MM.1S (cell line): ENCODE measurements around the gene LRPPRC.
"Not testable (repeated sequence)": the region's sequence is repeated elsewhere in the genome, so short reads cannot be mapped to it uniquely, and the experiment has no call there.

Experiments
- DNase-seq: peaks from one replicate; pipeline ENCODE4 v3.0.0-alpha.2; 2015
- H2AFZ ChIP-seq: fragments of 300-600 bp; sonication (generic); 2 replicates; pipeline ENCODE4 v1.6.0; 2016; ENCODE audit warnings: antibody characterized with exemption, low read length
- H3F3A ChIP-seq: fragments of 300-600 bp; sonication (generic); 2 replicates; pipeline ENCODE4 v1.6.1; 2016; ENCODE audit warnings: mild to moderate bottlenecking, antibody characterized with exemption, low read length, moderate library complexity, mixed read lengths; ENCODE audit not compliant: insufficient read depth
- H3K27ac ChIP-seq: fragments of 300-600 bp; sonication (generic); 2 replicates; pipeline ENCODE4 v1.5.1; 2016; ENCODE audit warnings: mild to moderate bottlenecking, low read length
- H3K27me3 ChIP-seq: fragments of 300-600 bp; sonication (generic); replicated peaks from 2 replicates; pipeline ENCODE4 v1.6.0; 2016; ENCODE audit warnings: low read length; ENCODE audit not compliant: insufficient read depth
- H3K36me3 ChIP-seq: fragments of 300-600 bp; sonication (generic); replicated peaks from 2 replicates; pipeline ENCODE4 v1.6.1; 2016; ENCODE audit warnings: mild to moderate bottlenecking, low read length, mixed read lengths; ENCODE audit not compliant: insufficient read depth
- H3K4me1 ChIP-seq: fragments of 300-600 bp; sonication (generic); 2 replicates; pipeline ENCODE4 v1.6.1; 2016; ENCODE audit warnings: low read length, mixed read lengths
- H3K4me2 ChIP-seq: fragments of 300-600 bp; sonication (generic); 2 replicates; pipeline ENCODE4 v1.6.0; 2016; ENCODE audit warnings: low read depth, low read length
- H3K4me3 ChIP-seq: fragments of 300-600 bp; sonication (generic); 2 replicates; pipeline ENCODE4 v1.5.1; 2016; ENCODE audit warnings: low read length, mixed read lengths
- H3K79me2 ChIP-seq: fragments of 300-600 bp; sonication (generic); 2 replicates; pipeline ENCODE4 v1.6.1; 2016; ENCODE audit warnings: mixed run types, low read length, mixed read lengths
- H3K9ac ChIP-seq: fragments of 300-600 bp; sonication (generic); 2 replicates; pipeline ENCODE4 v1.6.1; 2016; ENCODE audit warnings: low read length, mixed read lengths
- H3K9me2 ChIP-seq: fragments of 300-600 bp; sonication (generic); replicated peaks from 2 replicates; pipeline ENCODE4 v1.6.1; 2016; ENCODE audit warnings: mild to moderate bottlenecking, low read length, mixed read lengths; ENCODE audit not compliant: insufficient read depth
- H3K9me3 ChIP-seq: fragments of 300-600 bp; sonication (generic); replicated peaks from 2 replicates; pipeline ENCODE4 v1.6.1; 2016; ENCODE audit warnings: mild to moderate bottlenecking, low read length, mixed read lengths; ENCODE audit not compliant: insufficient read depth
- H4K20me1 ChIP-seq: fragments of 300-600 bp; sonication (generic); 2 replicates; pipeline ENCODE4 v1.6.1; 2016; ENCODE audit warnings: mild to moderate bottlenecking, low read length, moderate library complexity, mixed read lengths; ENCODE audit not compliant: insufficient read depth
- CTCF ChIP-seq: fragments of 300-600 bp; sonication (generic); IDR thresholded peaks from 2 replicates; pipeline ENCODE4 v1.5.1; 2016; ENCODE audit warnings: antibody characterized with exemption, low read length, mixed read lengths
- EZH2 ChIP-seq: fragments of 300-600 bp; sonication (generic); optimal IDR thresholded peaks from 2 replicates; pipeline ENCODE3; 2017; ENCODE audit warnings: low read depth, mild to moderate bottlenecking, antibody characterized with exemption, low read length, mixed read lengths
- EZH2phosphoT487 ChIP-seq: fragments of 300-600 bp; sonication (generic); IDR thresholded peaks from 2 replicates; pipeline ENCODE4 v1.6.1; 2018; ENCODE audit warnings: antibody characterized with exemption, low read length

Gene LRPPRC

DNA sequence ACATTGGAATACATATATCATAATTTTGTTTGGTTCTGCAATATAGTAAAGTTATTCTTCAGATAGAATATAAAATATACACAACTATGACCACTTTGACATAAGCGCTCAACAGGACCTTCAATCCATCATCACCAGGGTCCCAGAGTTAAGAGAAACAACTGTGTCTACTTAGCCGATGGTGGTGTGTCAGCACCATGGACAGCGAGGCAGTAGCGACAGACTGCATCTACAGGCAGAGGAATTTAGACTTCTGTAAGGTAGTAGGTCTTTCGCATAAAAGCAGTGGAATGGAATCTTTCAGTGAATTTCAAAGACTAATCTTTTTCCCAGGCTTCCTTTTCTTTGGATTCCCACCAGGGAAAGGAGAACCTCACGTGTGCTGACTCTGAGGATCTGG is 20.5 kb upstream of the LRPPRC start:
- Histone ChIP-seq H3K27me3 (no peaks in the 10 kb centered on the region), H3K9ac (no peak overlapping the region), H3K4me3 (no peak overlapping the region), H4K20me1 (no peaks in the 10 kb centered on the region), H3K4me2 (no peak overlapping the region), H3K27ac (no peak overlapping the region), H3K4me1 (no peaks in the 10 kb centered on the region), H3K9me2 (no peaks in the 10 kb centered on the region), H3F3A (no peaks in the 10 kb centered on the region), H3K9me3 (no peaks in the 10 kb centered on the region), H2AFZ (no peak overlapping the region), H3K36me3 (no peaks in the 10 kb centered on the region), H3K79me2 (no peaks in the 10 kb centered on the region)
- TF ChIP-seq CTCF (no peak), EZH2phosphoT487 (no peak), EZH2 (no peak)
- DNase-seq: peak; percentile 40

DNA sequence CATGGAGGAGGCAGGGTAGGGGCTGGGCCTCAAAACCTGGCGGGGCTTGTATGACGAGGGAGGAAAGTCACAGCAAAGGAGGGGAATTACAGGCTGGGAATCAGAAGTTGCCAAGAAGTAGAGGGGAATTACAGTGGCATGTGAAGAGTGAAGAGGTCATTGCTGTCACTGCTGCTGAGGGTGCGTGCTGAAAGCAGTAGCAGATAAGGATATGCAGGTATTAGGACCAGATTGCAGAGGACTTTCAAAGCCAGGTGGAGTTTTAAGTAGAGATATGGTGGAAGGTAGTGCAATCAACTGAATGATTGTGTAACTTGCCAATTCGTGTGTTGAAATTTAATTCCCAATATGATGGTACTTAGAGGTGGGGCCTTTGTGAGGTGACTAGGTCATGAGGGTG is 19.4 kb upstream of the LRPPRC start:
- H3K27me3 ChIP-seq: no peaks in the 10 kb centered on the region
- H3F3A ChIP-seq: no peaks in the 10 kb centered on the region
- H4K20me1 ChIP-seq: no peaks in the 10 kb centered on the region

DNA sequence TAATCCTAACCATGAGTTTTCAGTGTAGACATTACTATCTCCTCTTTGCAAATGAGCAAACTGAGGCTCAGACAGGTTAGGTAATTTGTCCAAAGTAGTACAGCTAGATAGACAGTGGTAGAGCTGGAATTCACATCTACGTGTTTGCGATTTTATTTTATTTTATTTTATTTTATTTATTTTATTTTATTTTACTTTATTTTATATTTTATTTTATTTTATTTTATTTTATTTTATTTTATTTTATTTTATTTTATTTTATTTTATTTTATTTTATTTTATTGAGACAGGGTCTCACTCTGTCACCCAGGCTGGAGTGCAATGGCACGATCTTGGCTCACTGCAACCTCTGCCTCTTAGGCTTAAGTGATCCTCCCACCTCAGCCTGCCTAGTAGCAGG is 17.4 kb upstream of the LRPPRC start:
- not testable (repeated sequence) for H2AFZ ChIP-seq

More for the DNA sequence above, 19.4 kb upstream of the LRPPRC start:
- Histone ChIP-seq H3K4me2 (no peak overlapping the region), H3K27ac (no peak overlapping the region), H3K4me1 (no peaks in the 10 kb centered on the region), H3K9ac (no peak overlapping the region), H3K4me3 (no peak overlapping the region), H3K9me3 (no peaks in the 10 kb centered on the region), H2AFZ (no peak overlapping the region), H3K36me3 (no peaks in the 10 kb centered on the region), H3K79me2 (no peaks in the 10 kb centered on the region), H3K9me2 (no peaks in the 10 kb centered on the region)
- TF ChIP-seq EZH2phosphoT487 (no peak), EZH2 (no peak), CTCF (no peak)
- no peak for DNase-seq

GRCh38 chr2:44010266-44010665 is 14.5 kb upstream of the LRPPRC start:
- Histone ChIP-seq H3K36me3 (no peaks in the 10 kb centered on the region), H3K9me3 (no peaks in the 10 kb centered on the region), H3K79me2 (no peaks in the 10 kb centered on the region), H4K20me1 (no peaks in the 10 kb centered on the region), H3K4me3 (no peak overlapping the region), H3F3A (no peaks in the 10 kb centered on the region), H3K9ac (no peak overlapping the region), H3K9me2 (no peaks in the 10 kb centered on the region), H3K4me1 (no peaks in the 10 kb centered on the region), H3K4me2 (no peak overlapping the region), H2AFZ (no peak overlapping the region), H3K27ac (no peak overlapping the region), H3K27me3 (no peaks in the 10 kb centered on the region)
- no peak for DNase-seq
- TF ChIP-seq EZH2 (no peak), EZH2phosphoT487 (no peak), CTCF (no peak)

More for the DNA sequence above, 17.4 kb upstream of the LRPPRC start:
- H4K20me1 ChIP-seq, H3K4me1 ChIP-seq, H3K9ac ChIP-seq, H3K9me2 ChIP-seq, H3K4me2 ChIP-seq, H3K36me3 ChIP-seq, DNase-seq, H3K27ac ChIP-seq, H3K4me3 ChIP-seq, H3K27me3 ChIP-seq, H3K9me3 ChIP-seq, H3F3A ChIP-seq, H3K79me2 ChIP-seq: not testable (repeated sequence)
